Spleen (tissue), 11 donors: ENCODE results near the gene MMEL1. TPM values are rescaled to one million over a fixed set of nuclear protein-coding genes. Genes with fewer than 3 reads are reported as not detected.
A peak's percentile ranks its signal among the peaks of the same experiment; 100 is the strongest.

ENCODE experiments used
- DNase-seq: peaks from one replicate; pipeline ENCODE4 v3.0.0-alpha.2; 2020
- H3K27ac ChIP-seq, 8 donors: fragments of 200-600 bp; sonication (generic) in 7 of 8; 1 replicate in 4 of 8; 2 replicates in 4 of 8; pipeline versions ENCODE4 v1.5.0 to v1.8.0; 2016 to 2021; ENCODE audit warnings: inconsistent platforms in 4 of 8, mild to moderate bottlenecking in 4 of 8, moderate library complexity in 1 of 8
- H3K27me3 ChIP-seq, 7 donors: fragments of 200-600 bp; sonication (generic) in 6 of 7; replicated peaks in 1 of 7; 1 replicate in 4 of 7; 2 replicates in 3 of 7; pipeline versions ENCODE4 v1.5.0 to v1.8.0; 2016 to 2021; ENCODE audit warnings: inconsistent platforms in 3 of 7, mild to moderate bottlenecking in 1 of 7
- H3K36me3 ChIP-seq, 6 donors: fragments of 200-600 bp; sonication (generic) in 5 of 6; 1 replicate in 4 of 6; 2 replicates in 2 of 6; pipeline versions ENCODE4 v1.5.0 to v1.8.0; 2016 to 2021; ENCODE audit warnings: inconsistent platforms in 2 of 6
- H3K4me1 ChIP-seq, 6 donors: fragments of 200-600 bp; sonication (generic) in 5 of 6; 1 replicate in 3 of 6; 2 replicates in 3 of 6; pipeline versions ENCODE4 v1.5.0 to v1.8.0; 2016 to 2021; ENCODE audit warnings: inconsistent platforms in 3 of 6
- H3K4me3 ChIP-seq, 8 donors: fragments of 200-600 bp; sonication (generic) in 7 of 8; 1 replicate in 4 of 8; 2 replicates in 4 of 8; pipeline versions ENCODE4 v1.5.0 to v1.8.0; 2016 to 2021; ENCODE audit warnings: inconsistent platforms in 4 of 8, mild to moderate bottlenecking in 4 of 8, moderate library complexity in 2 of 8
- H3K9me3 ChIP-seq, 8 donors: fragments of 200-600 bp; sonication (generic) in 7 of 8; 1 replicate in 4 of 8; 2 replicates in 4 of 8; pipeline versions ENCODE4 v1.5.0 to v1.8.0; 2016 to 2021; ENCODE audit warnings: inconsistent platforms in 4 of 8
- POLR2A ChIP-seq, 3 donors: fragments of 450-650 bp; IDR thresholded peaks; one replicate each; pipeline ENCODE4 v1.5.1; 2017; ENCODE audit warnings: antibody characterized with exemption in 3 of 3, mild to moderate bottlenecking in 1 of 3
- POLR2AphosphoS5 ChIP-seq, 3 donors: sonication (generic); formaldehyde crosslinking; IDR thresholded peaks; one replicate each; pipeline ENCODE4 v1.5.1; 2017; ENCODE audit warnings: antibody characterized with exemption in 3 of 3
- WGBS, 5 donors: extraction: QIAGEN DNeasy Blood & Tissue Kit in 3 of 5; methylation state at CpG; one replicate each; pipeline versions ENCODE4 v1.1.5 to v1.1.7; 2013 to 2018; 5-methylcytosine and 5-hydroxymethylcytosine counted together
- intact Hi-C: fragments of 100-400 bp; cut with DNase I; formaldehyde crosslinking; loops from one replicate; pipeline ENCODE4 v1.15.0; 2023; ENCODE audit warnings: low total_unique reads
- polyA plus RNA-seq, 3 donors: library from polyadenylated mRNA; stranded (reverse); fragments of 200-250 nt; gene quantifications; one replicate each; pipeline ENCODE4 v1.2.1, GENCODE V29; 2013
- total RNA-seq, 7 donors: library from RNA; depleted of rRNA in 3 of 7; stranded (reverse); fragments of >200 nt in 3 of 7; fragmentation: NEBNext Ultra II Directional in 4 of 7; extraction: Animal tissue kit (Norgen Biotek cat#: 25700) in 4 of 7; gene quantifications; one replicate each; pipeline versions ENCODE4 v1.1.0 to v1.2.1, GENCODE V29; 2016 to 2021
- TF ChIP-seq, protein P1 (sequence below), 11 experiments: fragments of 200-600 bp in 7 of 11; fragments of 450-650 bp in 4 of 11; sonication (generic) in 4 of 11; IDR thresholded peaks in 8 of 11; conservative IDR thresholded peaks in 3 of 11; 1 replicate in 7 of 11; 2 replicates in 4 of 11; pipeline versions ENCODE4 v1.4.0 to v1.8.0; 2016 to 2021; ENCODE audit warnings: antibody characterized with exemption in 11 of 11, inconsistent platforms in 4 of 11, mild to moderate bottlenecking in 1 of 11
- donor health status: healthy with polysubstance abuse.
- donor health status: DM: no; HTN: no; CAD: no; lungs with moderate emphysema.
- donor health status: DM: no; HTN: no; CAD: no.
- donor health status: Bipolar disorder and iron deficiency.
- donor health status: healthy.
- donor health status: DM: no; HTN: no; CAD: no.
- donor health status: DM: yes; HTN: yes; CAD: no.

The MMEL1 gene
- total and polyA plus RNA-seq, 10 donors: 1.9 to 6.4 (median 3.3) TPM; not detected in 1

DNA sequence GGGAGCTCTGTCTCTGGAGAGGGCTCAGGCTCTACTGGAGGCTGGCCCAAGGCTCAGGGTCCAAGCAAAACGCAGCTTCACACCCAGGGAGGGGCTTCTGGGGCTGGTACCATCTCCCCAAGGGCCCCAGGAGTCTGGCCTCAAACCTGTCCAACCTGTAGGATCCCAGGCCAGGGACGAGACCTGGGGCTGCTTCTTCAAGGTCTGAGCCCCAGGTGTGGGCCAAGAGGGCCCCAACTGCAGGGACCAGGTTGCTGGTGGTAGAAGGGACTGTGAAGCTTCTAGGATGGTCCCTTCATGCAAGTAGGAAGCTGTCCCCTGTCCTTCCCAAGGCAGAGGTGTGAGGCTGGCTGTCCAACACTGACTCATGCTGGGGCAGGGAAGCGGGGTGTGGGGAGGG lies 7.8 kb upstream of the MMEL1 start:
- no peaks in the 10 kb centered on the region for H3K36me3 ChIP-seq
- H3K4me1 ChIP-seq: peaks cover 8 to 39% (median 21%) of the 10 kb centered on the region in 6 donors
- no peak overlapping the region for H3K27ac ChIP-seq
- DNase-seq: no peak
- TF ChIP-seq POLR2AphosphoS5 (IDR thresholded peaks at IDR 0.05): no peak
- no peak for TF ChIP-seq POLR2A (IDR thresholded peaks at IDR 0.05)
- TF ChIP-seq, protein P1, sequence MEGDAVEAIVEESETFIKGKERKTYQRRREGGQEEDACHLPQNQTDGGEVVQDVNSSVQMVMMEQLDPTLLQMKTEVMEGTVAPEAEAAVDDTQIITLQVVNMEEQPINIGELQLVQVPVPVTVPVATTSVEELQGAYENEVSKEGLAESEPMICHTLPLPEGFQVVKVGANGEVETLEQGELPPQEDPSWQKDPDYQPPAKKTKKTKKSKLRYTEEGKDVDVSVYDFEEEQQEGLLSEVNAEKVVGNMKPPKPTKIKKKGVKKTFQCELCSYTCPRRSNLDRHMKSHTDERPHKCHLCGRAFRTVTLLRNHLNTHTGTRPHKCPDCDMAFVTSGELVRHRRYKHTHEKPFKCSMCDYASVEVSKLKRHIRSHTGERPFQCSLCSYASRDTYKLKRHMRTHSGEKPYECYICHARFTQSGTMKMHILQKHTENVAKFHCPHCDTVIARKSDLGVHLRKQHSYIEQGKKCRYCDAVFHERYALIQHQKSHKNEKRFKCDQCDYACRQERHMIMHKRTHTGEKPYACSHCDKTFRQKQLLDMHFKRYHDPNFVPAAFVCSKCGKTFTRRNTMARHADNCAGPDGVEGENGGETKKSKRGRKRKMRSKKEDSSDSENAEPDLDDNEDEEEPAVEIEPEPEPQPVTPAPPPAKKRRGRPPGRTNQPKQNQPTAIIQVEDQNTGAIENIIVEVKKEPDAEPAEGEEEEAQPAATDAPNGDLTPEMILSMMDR (IDR thresholded peaks at IDR 0.05 in 8 of 11, conservative IDR thresholded peaks at IDR 0.05 in 3 of 11): no peak
- peaks cover 0 to 19% (median 0%) of the 10 kb centered on the region in 7 donors for H3K27me3 ChIP-seq
- WGBS, 5 donors: 60 to 93% (median 86%) methylated on average over 1 to 3 of the region's 3 CpGs
- intact Hi-C loops: loop anchor here (5.0 kb wide), 1 partner anchor 48 kb away; no protein-coding TSS in a partner anchor
- H3K9me3 ChIP-seq: peaks cover 0 to 15% (median 12%) of the 10 kb centered on the region in 8 donors
- H3K4me3 ChIP-seq: no peak overlapping the region

DNA sequence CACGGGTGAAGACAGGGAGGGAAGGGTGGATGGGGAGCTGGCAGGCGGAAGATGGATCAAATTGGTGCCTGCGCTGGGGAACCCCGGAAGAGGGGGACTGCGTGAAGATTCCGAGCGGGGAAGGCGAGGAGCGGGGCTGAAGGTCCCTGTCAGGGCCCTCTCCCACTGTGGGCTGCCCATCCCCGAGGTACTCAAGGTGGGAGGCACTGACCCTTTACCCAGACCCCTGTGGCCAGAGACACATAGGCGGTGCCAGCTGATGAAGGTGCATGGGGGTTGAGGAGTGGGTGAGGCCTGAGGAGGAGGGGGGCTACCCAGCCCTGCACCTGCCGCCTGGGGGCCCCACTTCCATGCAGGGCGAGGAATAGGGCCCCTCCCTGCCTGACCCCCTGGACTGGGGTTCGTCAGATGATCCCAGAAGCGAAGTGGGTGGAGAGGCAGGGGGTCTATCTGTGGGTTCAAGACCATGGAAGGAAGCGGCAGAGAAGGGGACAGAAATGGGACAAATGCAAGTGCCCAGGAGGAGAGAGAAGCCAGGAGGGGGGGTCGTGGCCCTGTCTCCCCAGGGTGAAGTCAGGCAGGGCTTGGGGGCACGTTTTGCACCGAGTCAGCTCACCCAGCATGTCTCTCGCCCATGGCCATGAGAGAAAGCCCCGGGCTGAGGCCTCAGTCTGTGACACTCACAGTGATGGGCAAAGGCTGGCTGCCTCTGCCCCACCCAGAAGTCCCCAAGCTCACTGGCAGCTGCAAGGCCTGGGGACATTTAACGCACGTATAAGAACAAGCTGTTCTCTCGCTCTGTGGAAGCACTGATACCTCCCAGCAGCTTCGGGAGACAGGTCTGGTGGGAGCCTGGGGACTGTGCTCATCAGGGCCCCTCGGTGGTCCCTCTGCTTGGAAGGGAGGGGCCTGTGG lies 7.0 kb upstream of the MMEL1 start:
- peaks cover 0 to 25% (median 0%) of the 10 kb centered on the region in 7 donors for H3K27me3 ChIP-seq
- DNase-seq: no peak
- no peak overlapping the region for H3K4me3 ChIP-seq
- H3K9me3 ChIP-seq: peaks cover 0 to 15% (median 12%) of the 10 kb centered on the region in 8 donors
- intact Hi-C loops: loop anchor here (5.0 kb wide), 1 partner anchor 48 kb away; no protein-coding TSS in a partner anchor
- TF ChIP-seq POLR2A (IDR thresholded peaks at IDR 0.05) (no peak), POLR2AphosphoS5 (IDR thresholded peaks at IDR 0.05) (no peak)
- TF ChIP-seq, protein P1 (IDR thresholded peaks at IDR 0.05 in 8 of 11, conservative IDR thresholded peaks at IDR 0.05 in 3 of 11): no peak
- H3K4me1 ChIP-seq: peaks cover 8 to 39% (median 21%) of the 10 kb centered on the region in 6 donors
- 80 to 85% (median 81%) methylated on average over 26 of the region's 26 CpGs for WGBS, 5 donors
- no peak overlapping the region for H3K27ac ChIP-seq
- no peaks in the 10 kb centered on the region for H3K36me3 ChIP-seq

DNA sequence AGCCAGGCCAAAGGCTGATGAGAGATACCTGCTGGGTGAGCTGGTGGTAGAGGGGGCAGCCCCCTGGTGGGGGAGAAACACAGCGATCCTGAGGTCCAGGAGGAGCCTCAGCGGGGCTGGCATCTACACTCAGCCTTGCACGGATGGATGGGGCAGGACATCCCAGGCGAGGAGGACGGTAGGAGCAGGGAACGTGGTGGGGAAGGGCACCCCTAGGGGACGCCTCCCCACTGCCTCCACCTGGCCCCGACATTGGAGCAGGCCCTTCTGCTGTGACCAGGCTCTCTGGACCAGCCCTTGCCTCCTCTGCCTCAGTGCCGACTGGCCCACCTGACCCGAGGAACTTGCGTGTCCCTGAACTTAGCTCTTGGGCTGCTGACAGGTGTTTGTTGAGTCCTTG lies 6.4 kb upstream of the MMEL1 start:
- no peak overlapping the region for H3K4me3 ChIP-seq
- intact Hi-C loops: no loop called here

More for the DNA sequence above, 6.4 kb upstream of the MMEL1 start:
- peaks cover 8 to 39% (median 21%) of the 10 kb centered on the region in 6 donors for H3K4me1 ChIP-seq
- H3K36me3 ChIP-seq: no peaks in the 10 kb centered on the region
- no peak for DNase-seq
- H3K9me3 ChIP-seq: peaks cover 0 to 15% (median 12%) of the 10 kb centered on the region in 8 donors
- peaks cover 0 to 28% (median 0%) of the 10 kb centered on the region in 7 donors for H3K27me3 ChIP-seq
- H3K27ac ChIP-seq: no peak overlapping the region
- WGBS, 5 donors: 51 to 78% (median 67%) methylated on average over 5 to 11 of the region's 11 CpGs
- TF ChIP-seq POLR2AphosphoS5 (IDR thresholded peaks at IDR 0.05) (peak in 2 of 3 donors; percentile 27 to 57), POLR2A (IDR thresholded peaks at IDR 0.05) (no peak)
- TF ChIP-seq, protein P1 (IDR thresholded peaks at IDR 0.05 in 8 of 11, conservative IDR thresholded peaks at IDR 0.05 in 3 of 11): no peak
